Central memory CD8-positive, alpha-beta T cell (primary cell): Measurements from ENCODE around the gene LY6G6C.
A peak's percentile ranks its signal among the peaks of the same experiment; 100 is the strongest.

Source experiments
- ATAC-seq: fragments of 150-1000 bp; cut with Tn5 transposase; replicated peaks from 2 replicates; pipeline ENCODE4 v1.10.0; 2022; ENCODE audit warnings: mild to moderate bottlenecking, moderate FRiP score, moderate number of reproducible peaks; ENCODE audit not compliant: poor library complexity, severe bottlenecking; ENCODE audit errors: extremely low read depth
- DNase-seq, 2 donors: peaks; one replicate each; pipeline ENCODE4 v3.0.0; 2021; ENCODE audit warnings: low spot score in 2 of 2
- H3K27ac Mint-ChIP-seq: one replicate; pipeline ENCODE4 v1.8.0; 2022; ENCODE audit warnings: low read depth, mild to moderate bottlenecking, moderate library complexity, mixed read lengths
- H3K27me3 Mint-ChIP-seq: one replicate; pipeline ENCODE4 v1.8.0; 2022; ENCODE audit warnings: mixed read lengths
- H3K36me3 Mint-ChIP-seq: one replicate; pipeline ENCODE4 v1.8.0; 2022; ENCODE audit warnings: mild to moderate bottlenecking, moderate library complexity, mixed read lengths; ENCODE audit not compliant: insufficient read depth
- H3K4me1 Mint-ChIP-seq: one replicate; pipeline ENCODE4 v1.8.0; 2022; ENCODE audit warnings: mixed read lengths
- H3K4me3 Mint-ChIP-seq: one replicate; pipeline ENCODE4 v1.8.0; 2022; ENCODE audit warnings: mild to moderate bottlenecking, moderate library complexity, mixed read lengths
- H3K9me3 Mint-ChIP-seq: one replicate; pipeline ENCODE4 v1.8.0; 2022; ENCODE audit warnings: mixed read lengths

LY6G6C gene

GRCh38 chr6:31702819-31703716 lies 18.5 kb downstream of the LY6G6C start, which contains the start of gene ABHD16A:
TSS of gene ABHD16A (minus strand) at chr6:31703324. CDS start at chr6:31703281, 43 bp downstream.
- no peaks in the 10 kb centered on the region for H3K27me3 Mint-ChIP-seq

GRCh38 chr6:31702405-31702818 lies 19.1 kb downstream of the LY6G6C start:
- Mint-ChIP-seq H3K27ac (peak overlapping the region; percentile 99), H3K4me3 (peak overlapping the region; percentile 96), H3K27me3 (no peaks in the 10 kb centered on the region), H3K9me3 (no peaks in the 10 kb centered on the region), H3K4me1 (peaks cover 32% of the 10 kb centered on the region), H3K36me3 (peaks cover 26% of the 10 kb centered on the region)
- ATAC-seq (peak; percentile 2), DNase-seq (no peak)

More at GRCh38 chr6:31702819-31703716, 18.5 kb downstream of the LY6G6C start, which contains the start of gene ABHD16A:
- Mint-ChIP-seq H3K4me1 (peaks cover 26% of the 10 kb centered on the region), H3K4me3 (peak within 1 kb of the TSS; percentile 96), H3K36me3 (peaks cover 21% of the 10 kb centered on the region), H3K9me3 (no peaks in the 10 kb centered on the region), H3K27ac (peak within 1 kb of the TSS; percentile 99)
- ATAC-seq (peak; percentile 95), DNase-seq (peak; percentile 92 to 96)

GRCh38 chr6:31701666-31702404 lies 19.7 kb downstream of the LY6G6C start:
- Mint-ChIP-seq H3K4me3 (peak overlapping the region; percentile 96), H3K27me3 (no peaks in the 10 kb centered on the region), H3K4me1 (peaks cover 38% of the 10 kb centered on the region), H3K9me3 (no peaks in the 10 kb centered on the region), H3K27ac (peak overlapping the region; percentile 99), H3K36me3 (peaks cover 27% of the 10 kb centered on the region)
- DNase-seq (no peak), ATAC-seq (no peak)

- Mint-ChIP-seq H3K4me1 (peaks cover 40% of the 10 kb centered on the region), H3K27ac (no peak overlapping the region), H3K27me3 (no peaks in the 10 kb centered on the region), H3K4me3 (peak overlapping the region; percentile 96), H3K9me3 (no peaks in the 10 kb centered on the region), H3K36me3 (peaks cover 35% of the 10 kb centered on the region)
- ATAC-seq (no peak), DNase-seq (no peak)
These were observed 20.7 kb downstream of the LY6G6C start for GRCh38 chr6:31700740-31701401.

DNA sequence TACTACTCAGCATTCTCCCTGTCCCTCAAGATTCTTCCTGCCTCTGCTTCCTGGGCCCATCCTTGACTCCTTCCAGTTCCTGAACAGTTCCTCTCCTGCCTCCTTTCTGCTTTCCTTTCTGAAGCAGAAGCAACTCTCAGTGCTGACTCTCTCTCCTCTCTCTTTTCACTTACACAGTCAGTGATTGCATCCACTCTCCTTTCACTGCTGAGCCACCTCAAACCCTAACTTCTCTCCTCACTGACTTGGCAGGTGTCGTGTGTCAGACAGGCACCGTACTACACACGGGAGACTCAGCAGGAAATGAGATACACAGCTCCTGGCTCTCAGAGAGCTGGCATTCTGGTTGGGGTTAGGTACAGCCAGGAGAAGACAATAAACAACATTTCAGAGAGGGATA lies 24.0 kb downstream of the LY6G6C start:
- Mint-ChIP-seq H3K4me1 (peaks cover 33% of the 10 kb centered on the region), H3K36me3 (peaks cover 52% of the 10 kb centered on the region), H3K4me3 (no peak overlapping the region), H3K27me3 (no peaks in the 10 kb centered on the region), H3K27ac (peak overlapping the region; percentile 60), H3K9me3 (no peaks in the 10 kb centered on the region)
- ATAC-seq = no peak
- no peak for DNase-seq

- peaks cover 52% of the 10 kb centered on the region for H3K36me3 Mint-ChIP-seq
These were observed 28.0 kb downstream of the LY6G6C start for GRCh38 chr6:31693535-31693934.

DNA sequence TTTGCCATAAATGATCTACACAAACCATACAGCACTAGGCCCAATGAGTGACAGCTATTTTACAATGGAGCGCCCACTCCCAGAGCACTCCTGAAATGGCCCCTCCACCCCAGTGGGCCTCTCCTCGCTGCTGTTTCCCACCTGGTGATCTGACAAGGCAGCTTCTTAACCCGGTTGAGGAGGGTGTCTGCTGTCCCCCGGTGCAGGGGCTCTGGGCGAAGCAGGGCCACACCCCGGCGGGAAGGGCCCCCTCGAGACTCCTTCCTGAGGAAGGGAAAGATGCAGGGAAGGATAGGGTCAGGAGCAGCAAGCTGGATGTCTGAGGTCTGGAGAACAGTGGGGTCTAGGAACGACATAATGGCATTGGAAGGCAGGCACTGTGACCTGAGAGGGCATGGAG lies 28.7 kb downstream of the LY6G6C start:
- Mint-ChIP-seq H3K4me1 (peaks cover 13% of the 10 kb centered on the region), H3K4me3 (no peak overlapping the region), H3K27me3 (no peaks in the 10 kb centered on the region), H3K27ac (no peak overlapping the region), H3K36me3 (peaks cover 54% of the 10 kb centered on the region), H3K9me3 (no peaks in the 10 kb centered on the region)
- DNase-seq (no peak), ATAC-seq (no peak)

More at GRCh38 chr6:31693535-31693934, 28.0 kb downstream of the LY6G6C start:
- no peak overlapping the region for H3K27ac Mint-ChIP-seq
- H3K4me3 Mint-ChIP-seq = no peak overlapping the region
- DNase-seq (no peak), ATAC-seq (no peak)
- H3K4me1 Mint-ChIP-seq = peaks cover 16% of the 10 kb centered on the region
- no peaks in the 10 kb centered on the region for H3K27me3 Mint-ChIP-seq
- H3K9me3 Mint-ChIP-seq = no peaks in the 10 kb centered on the region

GRCh38 chr6:31692353-31692752 lies 29.2 kb downstream of the LY6G6C start:
- H3K9me3 Mint-ChIP-seq = no peaks in the 10 kb centered on the region
- DNase-seq (no peak), ATAC-seq (no peak)
- no peaks in the 10 kb centered on the region for H3K27me3 Mint-ChIP-seq
- H3K4me3 Mint-ChIP-seq = no peak overlapping the region
- no peak overlapping the region for H3K27ac Mint-ChIP-seq
- H3K36me3 Mint-ChIP-seq = peaks cover 52% of the 10 kb centered on the region
- peaks cover 7% of the 10 kb centered on the region for H3K4me1 Mint-ChIP-seq

DNA sequence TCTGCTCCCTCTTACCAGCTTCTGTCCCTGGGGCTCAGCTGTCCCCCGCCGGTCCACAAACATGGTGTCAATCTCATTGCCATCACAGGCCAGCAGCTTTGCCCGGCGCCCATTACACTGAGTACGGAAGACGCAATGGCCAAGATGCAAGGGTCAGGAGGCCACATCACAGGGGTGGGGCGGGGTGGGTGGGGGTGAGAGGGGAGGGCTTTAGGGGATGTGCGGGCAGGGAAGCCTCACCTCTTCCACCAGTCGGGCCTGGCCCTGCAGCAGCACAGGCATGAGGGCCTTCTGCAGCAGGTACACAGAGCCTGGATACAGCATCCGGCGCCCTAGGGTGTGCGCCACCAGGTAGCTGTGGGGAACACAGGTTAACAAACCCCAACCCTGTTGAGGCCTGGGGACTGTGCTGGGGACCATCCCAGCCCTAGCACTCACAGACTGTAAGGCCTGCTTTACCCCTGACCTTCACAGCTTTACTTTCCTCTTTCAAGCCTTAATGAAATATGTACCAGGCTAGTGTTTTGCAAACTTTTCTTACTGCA lies 29.9 kb downstream of the LY6G6C start:
- H3K9me3 Mint-ChIP-seq = no peaks in the 10 kb centered on the region
- peaks cover under 1% of the 10 kb centered on the region for H3K4me1 Mint-ChIP-seq
- ATAC-seq (no peak), DNase-seq (no peak)
- H3K36me3 Mint-ChIP-seq = peaks cover 50% of the 10 kb centered on the region
- H3K27ac Mint-ChIP-seq = no peak overlapping the region
- H3K27me3 Mint-ChIP-seq = no peaks in the 10 kb centered on the region
- H3K4me3 Mint-ChIP-seq = no peak overlapping the region

DNA sequence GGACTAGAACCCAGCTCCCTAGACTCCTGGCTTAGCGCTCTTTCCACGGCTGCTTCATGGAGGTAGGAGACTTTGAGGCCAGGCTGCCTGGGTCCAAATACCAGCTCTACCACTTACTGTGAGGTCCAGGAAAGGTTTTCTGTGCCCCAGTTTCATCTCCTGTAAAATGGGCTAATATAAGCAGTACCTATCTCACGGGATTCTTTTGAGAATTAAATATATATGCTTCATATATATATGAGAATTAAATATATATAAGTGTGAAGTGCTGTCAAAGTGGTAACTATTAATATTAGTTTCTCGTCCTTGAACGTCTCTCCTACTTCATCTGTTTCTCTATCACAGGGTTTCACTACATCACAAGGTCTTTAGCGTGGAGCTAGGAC lies 30.5 kb downstream of the LY6G6C start:
- DNase-seq = no peak
- ATAC-seq = no peak
- H3K36me3 Mint-ChIP-seq = peaks cover 46% of the 10 kb centered on the region
- H3K27ac Mint-ChIP-seq = no peak overlapping the region
- no peaks in the 10 kb centered on the region for H3K9me3 Mint-ChIP-seq
- H3K4me1 Mint-ChIP-seq = no peaks in the 10 kb centered on the region
- H3K27me3 Mint-ChIP-seq = no peaks in the 10 kb centered on the region
- H3K4me3 Mint-ChIP-seq = no peak overlapping the region

DNA sequence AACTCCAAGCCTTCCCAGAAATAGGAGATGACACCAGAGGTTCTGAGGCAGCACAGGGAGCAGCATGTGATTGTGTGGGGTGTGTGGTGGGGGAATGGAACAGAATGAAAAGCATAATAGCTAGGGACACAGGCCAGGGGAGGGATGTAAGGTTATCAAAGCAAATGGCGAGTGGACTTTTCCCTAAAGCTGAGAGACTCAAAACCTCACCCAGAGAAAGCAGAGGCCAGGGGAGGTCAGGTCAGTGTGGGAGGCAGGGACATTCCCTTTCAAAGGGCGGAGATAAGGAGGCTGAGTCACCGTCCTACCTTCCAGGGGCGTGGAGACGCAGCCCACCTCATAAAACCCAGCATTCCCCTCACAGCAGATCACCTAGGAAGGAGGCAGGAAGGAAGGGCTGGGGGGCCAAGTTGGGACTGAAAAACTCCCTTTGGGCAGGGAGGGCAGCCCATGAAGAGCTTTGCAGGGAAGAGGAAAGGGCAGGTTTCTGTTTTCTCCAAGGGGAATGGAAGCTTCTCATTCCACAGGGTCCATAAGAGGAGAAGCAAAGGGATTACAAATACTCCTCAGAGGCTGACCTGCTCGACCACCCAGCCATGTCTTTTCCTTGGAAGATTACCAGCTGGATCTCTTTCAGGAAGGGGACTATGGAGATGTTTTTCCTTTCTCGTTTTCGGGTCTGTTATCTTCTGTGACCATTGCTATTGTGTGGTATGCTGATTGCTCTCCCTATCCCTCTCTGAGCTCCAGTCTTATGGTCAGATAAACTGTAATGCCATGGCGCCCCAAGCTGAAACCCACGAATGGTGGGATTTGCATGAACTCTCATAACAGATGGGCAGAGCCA lies 31.1 kb downstream of the LY6G6C start:
- Mint-ChIP-seq H3K27ac (no peak overlapping the region), H3K4me3 (no peak overlapping the region), H3K27me3 (no peaks in the 10 kb centered on the region), H3K36me3 (peaks cover 40% of the 10 kb centered on the region), H3K9me3 (no peaks in the 10 kb centered on the region), H3K4me1 (no peaks in the 10 kb centered on the region)
- no peak for DNase-seq
- ATAC-seq = no peak
